Kidney glomerular epithelial cell (primary cell): Measurements from ENCODE around the gene HSPA1L.
A peak's percentile ranks its signal among the peaks of the same experiment; 100 is the strongest.
"Not testable (repeated sequence)": the region's sequence is repeated elsewhere in the genome, so short reads cannot be mapped to it uniquely, and the experiment has no call there.

Experiments used
- DNase-seq: peaks from one replicate; lab custom pipeline; 2025; lab: John Stamatoyannopoulos, UW

The HSPA1L gene

DNA sequence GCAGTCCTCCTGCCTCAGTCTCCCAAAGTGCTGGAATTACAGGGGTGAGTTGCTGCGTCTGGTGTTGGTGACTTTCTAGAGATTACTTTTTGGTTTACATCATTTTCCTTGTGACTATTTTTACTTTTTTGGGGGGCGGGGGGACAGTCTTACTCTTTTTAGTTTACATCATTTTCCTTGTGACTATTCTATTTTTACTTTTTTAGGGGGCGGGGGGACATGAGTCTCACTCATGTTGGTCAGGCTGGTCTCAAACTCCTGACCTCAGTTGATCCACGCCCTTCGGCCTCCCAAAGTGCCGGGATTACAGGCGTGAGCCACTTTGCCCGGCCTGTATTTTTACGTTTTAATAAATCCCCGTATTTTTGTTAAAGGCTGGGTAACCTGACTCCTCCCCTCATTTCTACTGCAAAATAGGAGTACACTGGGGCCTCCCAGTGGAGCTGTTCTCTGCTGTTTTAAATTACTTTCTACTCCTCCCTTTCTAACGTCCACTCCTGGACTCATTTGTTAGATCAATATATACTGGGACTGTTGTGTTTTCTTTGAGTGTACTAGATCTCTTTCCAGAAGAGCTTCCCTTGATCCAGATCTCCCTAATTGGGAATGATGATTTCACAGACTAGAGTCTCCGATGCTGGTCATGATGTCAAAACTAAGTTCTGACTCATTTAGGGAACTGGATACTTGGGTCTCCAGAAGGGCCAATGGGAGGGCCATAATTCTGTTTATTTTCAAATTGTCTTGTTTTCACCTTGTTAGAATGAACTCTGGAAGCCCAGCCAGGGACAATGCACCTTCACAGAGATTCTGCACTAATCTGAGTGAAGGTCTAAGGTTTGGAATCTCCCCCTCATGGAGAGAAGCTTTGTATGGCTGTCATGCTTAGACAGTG is 21.6 kb upstream of the HSPA1L start:
- DNase-seq: no peak

GRCh38 chr6:31836047-31836473 is 21.0 kb upstream of the HSPA1L start:
- no peak for DNase-seq

- DNase-seq: peak; percentile 86
Measured at GRCh38 chr6:31834367-31835250, 19.5 kb upstream of the HSPA1L start.

DNA sequence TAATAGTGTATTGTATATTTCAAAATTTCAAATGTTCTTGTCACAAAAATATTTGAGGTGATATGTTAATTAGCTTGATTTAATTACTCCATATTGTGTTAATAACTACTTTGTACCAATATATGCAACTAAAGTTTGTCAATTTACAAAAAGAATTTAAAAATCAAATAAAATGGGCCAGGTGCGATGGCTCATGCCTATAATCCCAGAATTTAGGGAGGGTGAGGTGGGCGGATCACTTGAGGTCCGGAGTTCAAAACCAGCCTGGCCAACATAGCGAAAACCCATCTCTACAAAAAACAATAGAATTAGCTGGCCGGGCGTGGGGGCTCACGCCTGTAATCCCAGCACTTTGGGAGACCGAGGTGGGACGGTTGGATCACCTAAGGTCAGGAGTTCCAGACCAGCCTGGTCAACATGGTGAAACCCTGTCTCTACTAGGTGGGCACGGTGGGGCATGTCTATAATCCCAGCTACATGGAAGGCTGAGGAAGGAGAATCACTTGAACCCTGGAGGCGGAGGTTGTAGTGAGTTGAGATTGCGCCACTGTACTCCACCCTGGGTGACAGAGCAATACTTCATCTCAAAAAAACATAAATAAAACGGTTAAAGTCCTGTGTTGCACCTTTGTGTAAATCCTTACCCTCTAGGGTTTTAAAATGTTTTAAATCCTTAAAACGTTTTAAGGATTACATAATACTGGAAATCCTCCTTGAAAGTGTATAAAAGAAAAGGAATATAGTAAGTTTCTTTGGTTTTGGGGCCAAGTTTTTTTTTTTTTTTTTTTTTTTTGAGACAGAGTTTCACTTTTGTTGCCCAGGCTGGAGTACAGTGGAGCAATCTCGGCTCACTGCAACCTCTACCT is 16.5 kb upstream of the HSPA1L start:
- DNase-seq: no peak

DNA sequence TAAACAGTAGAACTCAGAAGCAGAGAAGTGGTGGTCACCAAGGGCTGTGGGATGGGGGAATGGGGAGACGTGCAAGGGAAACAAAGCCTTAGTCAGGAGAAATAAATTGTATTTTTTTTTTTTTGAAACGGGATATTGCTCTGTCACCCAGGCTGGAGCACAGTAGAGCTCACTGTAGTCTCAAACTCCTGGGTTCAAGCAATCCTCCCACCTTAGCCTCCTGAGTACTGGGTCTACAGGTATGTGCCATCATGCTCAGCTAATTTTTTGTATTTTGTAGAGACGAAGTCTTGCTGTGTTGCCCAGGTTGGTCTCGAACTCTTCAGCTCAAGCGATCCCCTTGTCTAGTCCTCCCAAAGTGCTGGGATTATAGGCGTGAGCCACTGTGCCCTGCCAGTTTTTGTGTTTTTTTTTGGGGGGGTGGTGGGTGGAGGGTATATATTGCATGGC is 15.8 kb upstream of the HSPA1L start:
- no peak for DNase-seq

- peak; percentile 48 for DNase-seq
Measured at GRCh38 chr6:31829633-31830283, 14.7 kb upstream of the HSPA1L start.

DNA sequence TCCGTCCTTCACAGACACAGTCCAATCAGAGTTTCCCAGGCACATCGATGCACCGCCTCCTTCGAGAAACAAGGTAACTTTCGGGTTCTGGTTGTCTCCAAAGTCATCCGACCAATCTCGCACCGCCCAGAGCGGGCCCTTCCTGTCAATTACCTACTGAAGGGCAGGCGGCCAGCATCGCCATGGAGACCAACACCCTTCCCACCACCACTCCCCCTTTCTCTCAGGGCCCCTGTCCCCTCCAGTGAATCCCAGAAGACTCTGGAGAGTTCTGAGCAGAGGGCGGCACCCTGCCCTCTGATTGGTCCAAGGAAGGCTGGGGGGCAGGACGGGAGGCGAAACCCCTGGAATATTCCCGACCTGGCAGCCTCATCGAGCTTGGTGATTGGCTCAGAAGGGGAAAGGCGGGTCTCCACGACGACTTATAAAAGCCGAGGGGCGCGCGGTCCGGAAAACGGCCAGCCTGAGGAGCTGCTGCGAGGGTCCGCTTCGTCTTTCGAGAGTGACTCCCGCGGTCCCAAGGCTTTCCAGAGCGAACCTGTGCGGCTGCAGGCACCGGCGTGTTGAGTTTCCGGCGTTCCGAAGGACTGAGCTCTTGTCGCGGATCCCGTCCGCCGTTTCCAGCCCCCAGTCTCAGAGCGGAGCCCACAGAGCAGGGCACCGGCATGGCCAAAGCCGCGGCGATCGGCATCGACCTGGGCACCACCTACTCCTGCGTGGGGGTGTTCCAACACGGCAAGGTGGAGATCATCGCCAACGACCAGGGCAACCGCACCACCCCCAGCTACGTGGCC is 12.4 kb upstream of the HSPA1L start, which contains the start of gene HSPA1B:
TSS of gene HSPA1B (plus strand) at position 453 of the 794 bp plus-strand sequence. CDS start at position 666, 213 bp downstream.
- peak; percentile 100 for DNase-seq

DNA sequence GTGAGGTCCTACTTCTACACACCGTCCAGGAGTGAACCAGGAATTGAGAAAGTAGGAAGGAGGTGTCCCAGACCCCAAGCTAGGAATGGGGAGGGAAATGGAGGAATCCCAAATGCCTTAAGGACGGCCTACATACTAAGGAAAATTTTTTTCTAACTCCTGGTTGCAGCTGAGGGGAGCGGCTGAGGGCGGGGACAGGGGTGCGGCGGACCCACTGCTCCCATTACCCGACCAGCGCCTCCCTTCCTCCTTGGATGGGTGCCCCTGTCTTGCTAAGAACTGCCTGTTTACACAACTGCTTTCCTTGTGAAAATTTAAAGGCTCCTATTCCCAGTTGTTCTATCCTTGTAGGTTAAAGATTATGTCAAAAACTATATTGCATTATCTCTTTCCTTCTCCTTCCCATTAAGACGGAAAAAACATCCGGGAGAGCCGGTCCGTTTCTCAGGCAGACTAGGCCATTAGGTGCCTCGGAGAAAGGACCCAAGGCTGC is 11.8 kb upstream of the HSPA1L start:
- no peak for DNase-seq

- no peak for DNase-seq
Measured at GRCh38 chr6:31825553-31825952, 10.5 kb upstream of the HSPA1L start.

DNA sequence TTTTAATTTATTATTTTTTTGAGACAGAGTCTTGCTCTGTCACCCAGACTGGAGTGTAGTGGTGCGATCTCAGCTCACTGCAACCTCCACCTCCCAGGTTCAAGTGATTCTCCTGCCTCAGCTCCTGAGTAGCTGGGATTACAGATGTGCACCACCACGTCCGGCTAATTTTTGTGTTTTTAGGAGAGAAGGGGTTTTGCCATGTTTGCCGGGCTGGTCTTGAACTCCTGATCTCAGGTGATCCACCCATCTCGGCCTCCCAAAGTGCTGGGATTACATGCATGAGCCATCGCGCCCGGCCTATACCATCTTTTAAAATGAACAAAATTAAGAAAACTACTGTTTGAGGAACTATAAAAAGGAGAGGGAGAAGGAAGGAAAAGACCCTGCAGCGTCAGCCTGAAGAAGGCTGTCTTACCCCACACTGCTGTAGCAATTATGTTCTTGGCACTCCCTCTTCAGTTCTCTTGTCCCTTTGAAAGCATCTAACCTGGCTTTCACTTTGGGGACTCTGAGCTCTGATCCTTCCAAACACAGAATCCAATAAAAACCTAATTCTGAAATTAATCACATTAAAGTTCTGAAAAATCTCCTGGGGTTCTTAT is 8.6 kb upstream of the HSPA1L start:
- DNase-seq: not testable (repeated sequence)

DNA sequence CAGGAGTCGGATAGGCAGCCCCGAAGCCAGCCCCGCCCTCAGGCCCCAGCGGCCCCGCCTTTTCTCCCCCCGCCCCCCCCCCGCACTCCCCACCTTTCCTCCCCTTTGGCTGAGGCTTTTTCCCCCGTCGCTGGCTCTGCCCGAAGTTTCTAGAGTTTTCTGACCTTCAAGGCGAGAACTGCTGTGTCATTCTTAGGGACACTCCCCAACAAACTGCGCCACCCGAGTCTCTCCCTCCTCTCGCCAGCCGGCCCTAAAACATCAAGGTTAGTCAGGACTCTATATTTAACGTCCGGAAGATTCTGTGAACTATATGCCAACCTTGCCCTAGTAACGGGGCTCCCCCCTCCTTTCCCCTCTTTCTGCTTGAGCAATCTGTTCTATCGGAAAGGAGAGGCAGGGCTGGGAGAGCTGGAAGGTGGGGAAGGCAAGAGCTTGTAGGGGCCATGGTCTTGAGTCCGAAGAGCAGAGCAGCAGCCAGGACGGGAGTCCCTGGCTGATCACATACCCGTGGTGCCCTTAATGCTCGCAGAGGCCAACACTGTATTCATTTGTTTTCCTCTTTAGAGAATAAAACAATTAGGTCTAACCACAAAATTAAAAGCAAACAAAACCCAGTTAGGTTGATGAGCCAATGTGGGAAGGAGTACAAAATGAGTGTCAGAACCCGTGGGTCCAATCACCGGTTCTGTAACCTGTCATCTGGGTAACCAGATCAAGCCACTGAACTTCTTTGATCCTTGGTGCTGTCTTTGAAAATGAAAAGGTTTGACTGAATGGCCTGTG is 7.1 kb upstream of the HSPA1L start:
- peak; percentile 63 for DNase-seq

- DNase-seq: peak; percentile 56
Measured at GRCh38 chr6:31821301-31822035, 6.4 kb upstream of the HSPA1L start.

DNA sequence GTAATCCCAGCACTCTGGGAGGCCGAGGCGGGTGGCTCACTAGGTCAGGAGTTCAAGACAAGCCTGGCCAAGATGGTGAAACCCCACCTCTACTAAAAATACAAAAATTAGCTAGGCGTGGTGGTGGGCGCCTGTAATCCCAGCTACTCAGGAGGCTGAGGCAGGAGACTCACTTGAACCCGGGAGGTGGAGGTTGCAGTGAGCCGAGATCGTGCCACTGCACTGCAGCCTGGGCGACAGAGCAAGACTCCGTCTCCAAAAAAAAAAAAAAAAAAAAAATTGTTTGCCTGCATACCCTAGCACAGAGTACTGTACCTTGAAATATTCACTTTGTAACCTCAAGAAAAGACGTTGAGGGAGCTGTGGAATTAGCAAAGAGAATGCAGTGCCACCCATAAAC is 5.3 kb upstream of the HSPA1L start:
- DNase-seq: not testable (repeated sequence)

DNA sequence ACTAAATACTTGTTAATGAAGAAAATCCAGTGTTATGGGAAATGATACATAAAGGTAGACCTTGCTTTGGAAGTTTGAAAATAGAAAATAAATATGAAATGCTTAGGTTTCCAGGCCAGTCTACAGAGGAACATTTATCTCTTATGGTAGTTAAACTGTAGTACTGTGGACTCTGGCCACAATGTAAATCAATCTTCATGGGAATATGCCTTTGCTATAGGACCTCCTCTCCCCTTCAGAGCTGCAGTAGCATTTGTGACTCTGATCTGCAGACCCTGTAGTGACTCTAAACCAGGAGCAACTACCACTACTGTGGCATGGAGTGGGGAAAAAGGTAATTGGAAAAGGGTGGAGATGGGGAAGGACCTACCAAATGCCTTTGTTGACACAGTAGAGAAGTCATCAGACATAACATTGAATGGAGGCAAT is 4.8 kb upstream of the HSPA1L start:
- DNase-seq: no peak

GRCh38 chr6:31817929-31818511 is 2.9 kb upstream of the HSPA1L start:
- not testable (repeated sequence) for DNase-seq

DNA sequence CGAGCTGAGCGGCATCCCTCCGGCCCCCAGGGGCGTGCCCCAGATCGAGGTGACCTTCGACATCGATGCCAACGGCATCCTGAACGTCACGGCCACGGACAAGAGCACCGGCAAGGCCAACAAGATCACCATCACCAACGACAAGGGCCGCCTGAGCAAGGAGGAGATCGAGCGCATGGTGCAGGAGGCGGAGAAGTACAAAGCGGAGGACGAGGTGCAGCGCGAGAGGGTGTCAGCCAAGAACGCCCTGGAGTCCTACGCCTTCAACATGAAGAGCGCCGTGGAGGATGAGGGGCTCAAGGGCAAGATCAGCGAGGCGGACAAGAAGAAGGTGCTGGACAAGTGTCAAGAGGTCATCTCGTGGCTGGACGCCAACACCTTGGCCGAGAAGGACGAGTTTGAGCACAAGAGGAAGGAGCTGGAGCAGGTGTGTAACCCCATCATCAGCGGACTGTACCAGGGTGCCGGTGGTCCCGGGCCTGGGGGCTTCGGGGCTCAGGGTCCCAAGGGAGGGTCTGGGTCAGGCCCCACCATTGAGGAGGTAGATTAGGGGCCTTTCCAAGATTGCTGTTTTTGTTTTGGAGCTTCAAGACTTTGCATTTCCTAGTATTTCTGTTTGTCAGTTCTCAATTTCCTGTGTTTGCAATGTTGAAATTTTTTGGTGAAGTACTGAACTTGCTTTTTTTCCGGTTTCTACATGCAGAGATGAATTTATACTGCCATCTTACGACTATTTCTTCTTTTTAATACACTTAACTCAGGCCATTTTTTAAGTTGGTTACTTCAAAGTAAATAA is 2.2 kb upstream of the HSPA1L start:
- not testable (repeated sequence) for DNase-seq

DNA sequence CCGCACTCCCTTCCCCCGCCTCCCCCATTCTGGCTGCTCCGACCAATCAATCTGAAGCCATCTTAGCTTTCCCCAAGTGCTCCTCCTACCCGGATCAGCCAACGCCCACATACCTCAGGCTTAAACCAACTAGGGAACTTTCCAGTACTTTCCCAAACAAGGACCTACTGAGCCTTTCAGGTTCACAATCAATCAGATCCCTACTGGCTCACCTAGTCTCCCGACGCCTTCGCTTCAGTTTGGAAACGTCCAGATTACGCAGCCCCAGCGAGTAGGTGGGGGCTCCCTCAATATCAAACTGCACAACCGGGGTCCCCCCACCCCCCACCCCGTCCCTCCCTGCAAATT is 432 bp downstream of the HSPA1L start:
- DNase-seq: peak; percentile 98
